ENCODE results near the gene MIS18A.

MIS18A gene

GRCh38 chr21:32233055-32233546 is 45.7 kb downstream of the MIS18A start:
- no peak for DNase-seq
- in situ Hi-C loops (cut with HindIII; ENCODE audit: low pct_ligation_motif_present, low pct_unique_long_range_greater_than_20kb, low sequenced_read_pairs), result no loop called here

- no peak for DNase-seq
- in situ Hi-C loops (cut with HindIII; ENCODE audit: low pct_ligation_motif_present, low pct_unique_long_range_greater_than_20kb, low sequenced_read_pairs), result no loop called here
These were observed 52.4 kb downstream of the MIS18A start for GRCh38 chr21:32226444-32226843.
